ENCODE measurements around the gene TBC1D3B.
"Not testable (repeated sequence)": the region's sequence is repeated elsewhere in the genome, so short reads cannot be mapped to it uniquely, and the experiment has no call there.

The TBC1D3B gene

GRCh38 chr17:36198831-36199465 is 22.5 kb upstream of the TBC1D3B start:
- no peak for FAIRE-seq

GRCh38 chr17:36197387-36197703 is 20.9 kb upstream of the TBC1D3B start:
- no peak for FAIRE-seq

- FAIRE-seq = no peak
Measured at GRCh38 chr17:36196131-36196486, 19.7 kb upstream of the TBC1D3B start.

- no peak for FAIRE-seq
Measured at GRCh38 chr17:36195434-36196130, 19.1 kb upstream of the TBC1D3B start.

GRCh38 chr17:36194832-36195433 is 18.5 kb upstream of the TBC1D3B start:
- FAIRE-seq = not testable (repeated sequence)

- not testable (repeated sequence) for FAIRE-seq
Measured at GRCh38 chr17:36194147-36194831, 17.9 kb upstream of the TBC1D3B start.

GRCh38 chr17:36193216-36193775 is 16.9 kb upstream of the TBC1D3B start:
- FAIRE-seq = no peak

- FAIRE-seq = not testable (repeated sequence)
Measured at GRCh38 chr17:36190549-36191330, 14.3 kb upstream of the TBC1D3B start.

GRCh38 chr17:36189993-36190392 is 13.6 kb upstream of the TBC1D3B start:
- not testable (repeated sequence) for FAIRE-seq

- FAIRE-seq = no peak
Measured at GRCh38 chr17:36188891-36189306, 12.5 kb upstream of the TBC1D3B start.

GRCh38 chr17:36187943-36188665 is 11.7 kb upstream of the TBC1D3B start:
- FAIRE-seq = not testable (repeated sequence)

GRCh38 chr17:36186810-36187763 is 10.7 kb upstream of the TBC1D3B start:
- FAIRE-seq = not testable (repeated sequence)

- no peak for FAIRE-seq
Measured at GRCh38 chr17:36185416-36185815, 9.0 kb upstream of the TBC1D3B start.

GRCh38 chr17:36184023-36184765 is 7.8 kb upstream of the TBC1D3B start:
- FAIRE-seq = no peak

- no peak for FAIRE-seq
Measured at GRCh38 chr17:36183001-36183971, 6.8 kb upstream of the TBC1D3B start.

- FAIRE-seq = no peak
Measured at GRCh38 chr17:36182176-36183000, 6.0 kb upstream of the TBC1D3B start.

GRCh38 chr17:36181446-36182175 is 5.2 kb upstream of the TBC1D3B start:
- not testable (repeated sequence) for FAIRE-seq
